K562 (cell line): ENCODE data around the gene GALR3. TPM values are rescaled to one million over a fixed set of nuclear protein-coding genes. Genes with fewer than 3 reads are reported as not detected.

ENCODE experiments used
- ELF4 ChIP-seq: fragments of 450-650 bp; formaldehyde crosslinking; IDR thresholded peaks from 2 replicates; pipeline ENCODE4 v1.4.0; 2022; ENCODE audit warnings: missing genetic modification characterization
- HEY1 ChIP-seq: fragments of 250-450 bp; sonication (Bioruptor Pico); IDR thresholded peaks from 2 replicates; pipeline ENCODE4 v1.5.0; 2020; ENCODE audit warnings: mild to moderate bottlenecking, moderate library complexity, borderline replicate concordance
- LEF1 ChIP-seq: fragments of 450-650 bp; IDR thresholded peaks from 2 replicates; pipeline ENCODE4 v1.6.1; 2016; ENCODE audit warnings: mild to moderate bottlenecking
- OTX1 ChIP-seq: fragments of 450-650 bp; formaldehyde crosslinking; IDR thresholded peaks from 2 replicates; pipeline ENCODE4 v1.4.0; 2022; ENCODE audit warnings: mild to moderate bottlenecking
- PHB ChIP-seq: fragments of 250-450 bp; sonication (Bioruptor Pico); IDR thresholded peaks from 2 replicates; pipeline ENCODE4 v1.5.0; 2021
- POLR2AphosphoS5 ChIP-seq: IDR thresholded peaks from 2 replicates; pipeline ENCODE4 v1.6.1; 2011; ENCODE audit warnings: mild to moderate bottlenecking, low read depth, low read length, moderate library complexity; ENCODE audit not compliant: control insufficient read depth, insufficient read depth
- PTBP1 ChIP-seq: fragments of 200-400 bp; formaldehyde crosslinking; IDR thresholded peaks from 2 replicates; pipeline ENCODE4 v1.6.1; 2017; ENCODE audit warnings: low read depth, low read length
- ZBED1 ChIP-seq: IDR thresholded peaks from 2 replicates; pipeline ENCODE4 v1.6.1; 2014
- ZNF184 ChIP-seq: sonication (generic); formaldehyde crosslinking; IDR thresholded peaks from 2 replicates; pipeline ENCODE4 v1.5.0; 2020; ENCODE audit warnings: missing genetic modification reagents
- ZNF239 ChIP-seq: fragments of 250-450 bp; sonication (Bioruptor Pico); IDR thresholded peaks from 2 replicates; pipeline ENCODE4 v1.4.0; 2020; ENCODE audit warnings: mild to moderate bottlenecking
- ZNF263 ChIP-seq: sonication (generic); formaldehyde crosslinking; IDR thresholded peaks from 2 replicates; pipeline ENCODE4 v1.8.0; 2022; ENCODE audit warnings: mild to moderate bottlenecking, missing genetic modification reagents, borderline replicate concordance
- polyA plus RNA-seq, 8 experiments: library from polyadenylated mRNA; depleted of rRNA in 4 of 8; stranded (reverse) in 5 of 8; unstranded in 3 of 8; fragments of >200 nt; fragmentation: Nextera tagmentation in 2 of 8; fragmentation: Illumina TruSeq in 1 of 8; extraction: Ambion mirVana in 2 of 8; extraction: Trizol in 1 of 8; gene quantifications; 2 replicates each; pipeline versions ENCODE4 v1.2.1 to v1.2.3, GENCODE V29; 2011 to 2014; ENCODE audit warnings: inconsistent platforms in 1 of 8, missing spikeins in 1 of 8
- total RNA-seq, 7 experiments: library from RNA; depleted of rRNA in 6 of 7; stranded (reverse); fragments of >200 nt in 6 of 7; fragmentation: Illumina TruSeq in 2 of 7; extraction: Trizol in 2 of 7; gene quantifications; 2 replicates each; pipeline versions ENCODE4 v1.2.1 to v1.2.3, GENCODE V29; 2011 to 2021; ENCODE audit warnings: low replicate concordance in 1 of 7
- TF ChIP-seq, protein P1 (sequence below), 2 experiments: fragments of 450-650 bp; formaldehyde crosslinking in 1 of 2; IDR thresholded peaks; 2 replicates each; pipeline versions ENCODE4 v1.4.0 to v1.6.1; 2014 to 2020; ENCODE audit warnings: mild to moderate bottlenecking in 2 of 2, borderline replicate concordance in 1 of 2, low read depth in 1 of 2
- TF ChIP-seq, protein P2 (sequence below): fragments of 450-650 bp; IDR thresholded peaks from 2 replicates; pipeline ENCODE4 v1.6.1; 2018; ENCODE audit warnings: mild to moderate bottlenecking, low read depth; ENCODE audit not compliant: partially characterized antibody
- TF ChIP-seq, protein P3 (sequence below): fragments of 450-650 bp; IDR thresholded peaks from 2 replicates; pipeline ENCODE4 v1.6.1; 2016; ENCODE audit warnings: borderline replicate concordance
- TF ChIP-seq, protein P4 (sequence below): fragments of 450-650 bp; IDR thresholded peaks from 2 replicates; pipeline ENCODE4 v1.6.1; 2016; ENCODE audit warnings: mild to moderate bottlenecking

GALR3 gene
- total and polyA plus RNA-seq, 9 of the 15 experiments (the other 6 are each of a cell fraction or from before 2014, with no cell fraction given) = 0.13 TPM; not detected in 8

DNA sequence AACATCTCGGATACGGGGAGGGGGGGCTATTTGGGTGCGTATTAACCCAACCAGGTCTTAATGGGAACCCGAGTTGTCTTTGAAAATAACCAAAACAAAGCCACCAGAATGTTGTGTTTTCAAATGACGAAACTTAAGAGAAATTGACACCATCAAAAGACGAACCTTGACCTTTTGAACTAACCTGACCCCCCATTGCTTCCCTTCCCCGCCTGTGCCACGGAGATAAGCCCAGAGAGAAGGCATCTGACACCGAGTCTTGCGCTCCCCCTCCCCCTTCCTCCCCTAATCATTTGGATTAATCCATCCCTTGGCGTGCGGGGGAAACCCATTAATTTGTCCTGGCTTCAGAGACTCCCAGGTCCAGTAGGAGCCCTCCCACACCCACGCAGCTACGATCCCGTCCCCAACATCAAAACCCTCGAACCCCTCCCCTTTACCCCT lies 20.0 kb upstream of the GALR3 start (continued):
- TF ChIP-seq, protein P1, sequence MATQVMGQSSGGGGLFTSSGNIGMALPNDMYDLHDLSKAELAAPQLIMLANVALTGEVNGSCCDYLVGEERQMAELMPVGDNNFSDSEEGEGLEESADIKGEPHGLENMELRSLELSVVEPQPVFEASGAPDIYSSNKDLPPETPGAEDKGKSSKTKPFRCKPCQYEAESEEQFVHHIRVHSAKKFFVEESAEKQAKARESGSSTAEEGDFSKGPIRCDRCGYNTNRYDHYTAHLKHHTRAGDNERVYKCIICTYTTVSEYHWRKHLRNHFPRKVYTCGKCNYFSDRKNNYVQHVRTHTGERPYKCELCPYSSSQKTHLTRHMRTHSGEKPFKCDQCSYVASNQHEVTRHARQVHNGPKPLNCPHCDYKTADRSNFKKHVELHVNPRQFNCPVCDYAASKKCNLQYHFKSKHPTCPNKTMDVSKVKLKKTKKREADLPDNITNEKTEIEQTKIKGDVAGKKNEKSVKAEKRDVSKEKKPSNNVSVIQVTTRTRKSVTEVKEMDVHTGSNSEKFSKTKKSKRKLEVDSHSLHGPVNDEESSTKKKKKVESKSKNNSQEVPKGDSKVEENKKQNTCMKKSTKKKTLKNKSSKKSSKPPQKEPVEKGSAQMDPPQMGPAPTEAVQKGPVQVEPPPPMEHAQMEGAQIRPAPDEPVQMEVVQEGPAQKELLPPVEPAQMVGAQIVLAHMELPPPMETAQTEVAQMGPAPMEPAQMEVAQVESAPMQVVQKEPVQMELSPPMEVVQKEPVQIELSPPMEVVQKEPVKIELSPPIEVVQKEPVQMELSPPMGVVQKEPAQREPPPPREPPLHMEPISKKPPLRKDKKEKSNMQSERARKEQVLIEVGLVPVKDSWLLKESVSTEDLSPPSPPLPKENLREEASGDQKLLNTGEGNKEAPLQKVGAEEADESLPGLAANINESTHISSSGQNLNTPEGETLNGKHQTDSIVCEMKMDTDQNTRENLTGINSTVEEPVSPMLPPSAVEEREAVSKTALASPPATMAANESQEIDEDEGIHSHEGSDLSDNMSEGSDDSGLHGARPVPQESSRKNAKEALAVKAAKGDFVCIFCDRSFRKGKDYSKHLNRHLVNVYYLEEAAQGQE (IDR thresholded peaks at IDR 0.05; ENCODE audit: borderline replicate concordance) = no peak
- TF ChIP-seq, protein P1 (CRISPR knock-in tag; IDR thresholded peaks at IDR 0.05; ENCODE audit: low read depth) = no peak
- TF ChIP-seq ZBED1 (0 out of 2 replicates have a peak, but pooled peaks have one; percentile 57), ZNF263 (no peak), PTBP1 (no peak), OTX1 (CRISPR knock-in tag) (no peak), ELF4 (CRISPR knock-in tag) (no peak), ZNF184 (CRISPR knock-in tag) (no peak), HEY1 (no peak), ZNF239 (CRISPR knock-in tag) (no peak), POLR2AphosphoS5 (peak; percentile 86; the same call in 1 of the 2 replicates), LEF1 (peak; percentile 98), PHB (CRISPR knock-in tag) (no peak)
- TF ChIP-seq, protein P2, sequence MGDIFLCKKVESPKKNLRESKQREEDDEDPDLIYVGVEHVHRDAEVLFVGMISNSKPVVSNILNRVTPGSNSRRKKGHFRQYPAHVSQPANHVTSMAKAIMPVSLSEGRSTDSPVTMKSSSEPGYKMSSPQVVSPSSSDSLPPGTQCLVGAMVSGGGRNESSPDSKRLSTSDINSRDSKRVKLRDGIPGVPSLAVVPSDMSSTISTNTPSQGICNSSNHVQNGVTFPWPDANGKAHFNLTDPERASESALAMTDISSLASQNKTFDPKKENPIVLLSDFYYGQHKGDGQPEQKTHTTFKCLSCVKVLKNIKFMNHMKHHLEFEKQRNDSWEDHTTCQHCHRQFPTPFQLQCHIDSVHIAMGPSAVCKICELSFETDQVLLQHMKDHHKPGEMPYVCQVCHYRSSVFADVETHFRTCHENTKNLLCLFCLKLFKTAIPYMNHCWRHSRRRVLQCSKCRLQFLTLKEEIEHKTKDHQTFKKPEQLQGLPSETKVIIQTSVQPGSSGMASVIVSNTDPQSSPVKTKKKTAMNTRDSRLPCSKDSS = no peak
- TF ChIP-seq, protein P3, sequence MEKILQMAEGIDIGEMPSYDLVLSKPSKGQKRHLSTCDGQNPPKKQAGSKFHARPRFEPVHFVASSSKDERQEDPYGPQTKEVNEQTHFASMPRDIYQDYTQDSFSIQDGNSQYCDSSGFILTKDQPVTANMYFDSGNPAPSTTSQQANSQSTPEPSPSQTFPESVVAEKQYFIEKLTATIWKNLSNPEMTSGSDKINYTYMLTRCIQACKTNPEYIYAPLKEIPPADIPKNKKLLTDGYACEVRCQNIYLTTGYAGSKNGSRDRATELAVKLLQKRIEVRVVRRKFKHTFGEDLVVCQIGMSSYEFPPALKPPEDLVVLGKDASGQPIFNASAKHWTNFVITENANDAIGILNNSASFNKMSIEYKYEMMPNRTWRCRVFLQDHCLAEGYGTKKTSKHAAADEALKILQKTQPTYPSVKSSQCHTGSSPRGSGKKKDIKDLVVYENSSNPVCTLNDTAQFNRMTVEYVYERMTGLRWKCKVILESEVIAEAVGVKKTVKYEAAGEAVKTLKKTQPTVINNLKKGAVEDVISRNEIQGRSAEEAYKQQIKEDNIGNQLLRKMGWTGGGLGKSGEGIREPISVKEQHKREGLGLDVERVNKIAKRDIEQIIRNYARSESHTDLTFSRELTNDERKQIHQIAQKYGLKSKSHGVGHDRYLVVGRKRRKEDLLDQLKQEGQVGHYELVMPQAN = no peak
- TF ChIP-seq, protein P4, sequence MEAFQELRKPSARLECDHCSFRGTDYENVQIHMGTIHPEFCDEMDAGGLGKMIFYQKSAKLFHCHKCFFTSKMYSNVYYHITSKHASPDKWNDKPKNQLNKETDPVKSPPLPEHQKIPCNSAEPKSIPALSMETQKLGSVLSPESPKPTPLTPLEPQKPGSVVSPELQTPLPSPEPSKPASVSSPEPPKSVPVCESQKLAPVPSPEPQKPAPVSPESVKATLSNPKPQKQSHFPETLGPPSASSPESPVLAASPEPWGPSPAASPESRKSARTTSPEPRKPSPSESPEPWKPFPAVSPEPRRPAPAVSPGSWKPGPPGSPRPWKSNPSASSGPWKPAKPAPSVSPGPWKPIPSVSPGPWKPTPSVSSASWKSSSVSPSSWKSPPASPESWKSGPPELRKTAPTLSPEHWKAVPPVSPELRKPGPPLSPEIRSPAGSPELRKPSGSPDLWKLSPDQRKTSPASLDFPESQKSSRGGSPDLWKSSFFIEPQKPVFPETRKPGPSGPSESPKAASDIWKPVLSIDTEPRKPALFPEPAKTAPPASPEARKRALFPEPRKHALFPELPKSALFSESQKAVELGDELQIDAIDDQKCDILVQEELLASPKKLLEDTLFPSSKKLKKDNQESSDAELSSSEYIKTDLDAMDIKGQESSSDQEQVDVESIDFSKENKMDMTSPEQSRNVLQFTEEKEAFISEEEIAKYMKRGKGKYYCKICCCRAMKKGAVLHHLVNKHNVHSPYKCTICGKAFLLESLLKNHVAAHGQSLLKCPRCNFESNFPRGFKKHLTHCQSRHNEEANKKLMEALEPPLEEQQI = peak; percentile 68; the same call in 1 of the 2 replicates
